K562 (cell line): ENCODE results near the gene ITGA3. TPM values are rescaled to one million over a fixed set of nuclear protein-coding genes. Genes with fewer than 3 reads are reported as not detected.

Source experiments
- ATAC-seq: fragments of 200-7000 bp; cut with Tn5 transposase; 3 replicates; pipeline ENCODE4 v1.9.1; 2020; ENCODE audit warnings: moderate library complexity
- BruUV-seq: library from RNA; stranded (reverse); fragments of 400-500 nt; replicated peaks from 2 replicates; lab custom pipeline; 2021; lab: Mats Ljungman, UMichigan
- CTCF ChIA-PET: fragments of 300-600 bp; formaldehyde crosslinking; extraction: SDS; loops from one replicate; lab custom pipeline; 2021; ENCODE audit warnings: low intra/inter-chr PET ratio; lab: Yijun Ruan, JAX
- POLR2A ChIA-PET: fragments of 300-600, 350-650 bp; sonication (Branson Sonifier 250); formaldehyde crosslinking; extraction: SDS; loops from one replicate; lab custom pipeline; 2021; ENCODE audit warnings: antibody characterized with exemption, inconsistent platforms; lab: Yijun Ruan, JAX
- DNase-seq, 4 experiments: peaks; one replicate each; pipeline versions ENCODE4 v3.0.0 to v3.0.0-alpha.2; 2011 to 2018; ENCODE audit warnings: low spot score in 3 of 4, mixed read lengths in 3 of 4; ENCODE audit errors: extremely low read depth in 1 of 4
- FAIRE-seq: peaks from 2 replicates; lab custom pipeline; 2011; peaks lifted over from hg19 to GRCh38; lab: Jason Lieb, UNC
- H2AFZ ChIP-seq: 2 replicates; pipeline ENCODE4 v1.6.0; 2011; ENCODE audit warnings: low read depth, low read length, control low read depth, inconsistent platforms
- H3K27ac ChIP-seq: fragments of 200-600 bp; 3 replicates; pipeline ENCODE4 v1.8.0; 2011; ENCODE audit warnings: low read depth, mild to moderate bottlenecking, control low read depth, inconsistent platforms, low read length, moderate library complexity, mixed read lengths; ENCODE audit errors: extremely low read depth
- H3K27me3 ChIP-seq, 2 experiments: fragments of 300-600 bp in 1 of 2; 2 replicates in 1 of 2; 3 replicates in 1 of 2; pipeline versions ENCODE4 v1.6.0 to v1.8.0; 2011; ENCODE audit warnings: inconsistent platforms in 2 of 2, low read length in 2 of 2, mild to moderate bottlenecking in 1 of 2, mixed read lengths in 1 of 2, moderate library complexity in 1 of 2; ENCODE audit not compliant: control insufficient read depth in 2 of 2, insufficient read depth in 2 of 2
- H3K36me3 ChIP-seq: fragments of 300-600 bp; 3 replicates; pipeline ENCODE4 v1.8.0; 2011; ENCODE audit warnings: mild to moderate bottlenecking, low read length, inconsistent platforms; ENCODE audit not compliant: control insufficient read depth, insufficient read depth
- H3K4me1 ChIP-seq, 2 experiments: fragments of 200-600 bp in 1 of 2; replicated peaks in 1 of 2; 2 replicates in 1 of 2; 3 replicates in 1 of 2; pipeline versions ENCODE4 v1.5.1 to v1.8.0; 2011; ENCODE audit warnings: inconsistent platforms in 2 of 2, low read length in 2 of 2, mild to moderate bottlenecking in 1 of 2, mixed read lengths in 1 of 2, moderate library complexity in 1 of 2; ENCODE audit not compliant: control insufficient read depth in 2 of 2, insufficient read depth in 2 of 2
- H3K4me2 ChIP-seq: 2 replicates; pipeline ENCODE4 v1.6.1; 2011; ENCODE audit warnings: low read length, control low read depth, inconsistent platforms, mixed read lengths; ENCODE audit not compliant: insufficient read depth
- H3K4me3 ChIP-seq: fragments of 200-600 bp; sonication (generic), shearing (Covaris generic); 2 replicates; pipeline ENCODE4 v1.5.1; 2016; ENCODE audit warnings: control low read depth, inconsistent platforms
- H3K79me2 ChIP-seq: fragments of 200-600 bp; 3 replicates; pipeline ENCODE4 v1.8.0; 2011; ENCODE audit warnings: low read length, inconsistent platforms; ENCODE audit not compliant: control insufficient read depth, insufficient read depth
- H3K9ac ChIP-seq, 2 experiments: 2 replicates each; pipeline versions ENCODE4 v1.6.0 to v1.6.1; 2011; ENCODE audit warnings: low read depth in 2 of 2, low read length in 2 of 2, control low read depth in 1 of 2, inconsistent platforms in 1 of 2, mild to moderate bottlenecking in 1 of 2, mixed read lengths in 1 of 2; ENCODE audit not compliant: insufficient read depth in 1 of 2
- H3K9me1 ChIP-seq: one replicate; pipeline ENCODE4 v1.6.0; 2011; ENCODE audit warnings: inconsistent platforms, mild to moderate bottlenecking, low read length, moderate library complexity; ENCODE audit not compliant: control insufficient read depth, insufficient read depth
- H3K9me3 ChIP-seq: replicated peaks from 2 replicates; pipeline ENCODE4 v1.5.1; 2011; ENCODE audit warnings: low read depth, low read length, inconsistent platforms; ENCODE audit not compliant: control insufficient read depth, insufficient read depth
- H4K20me1 ChIP-seq: replicated peaks from 2 replicates; pipeline ENCODE4 v1.6.1; 2011; ENCODE audit warnings: low read length, inconsistent platforms, mixed read lengths; ENCODE audit not compliant: control insufficient read depth, insufficient read depth
- ATF3 ChIP-seq, 2 experiments: fragments of 450-650 bp in 1 of 2; sonication (generic) in 1 of 2; formaldehyde crosslinking in 1 of 2; IDR thresholded peaks in 1 of 2; conservative IDR thresholded peaks in 1 of 2; 2 replicates each; pipeline versions ENCODE4 v1.6.1 to v1.8.1; 2016 to 2023; ENCODE audit warnings: mild to moderate bottlenecking in 2 of 2, moderate library complexity in 2 of 2, inconsistent platforms in 1 of 2, missing genetic modification reagents in 1 of 2
- SRSF7 ChIP-seq: fragments of 200-400 bp; formaldehyde crosslinking; optimal IDR thresholded peaks from 2 replicates; pipeline ENCODE3; 2017; ENCODE audit warnings: mild to moderate bottlenecking, low read depth, low read length
- WGBS: fragments of 100-300 bp; shearing (Covaris generic); methylation state at CpG from one replicate; pipeline ENCODE4 v1.1.6; 2016; ENCODE audit warnings: low coverage, mixed read lengths; ENCODE audit not compliant: insufficient coverage; ENCODE audit errors: missing lambda C conversion rate; 5-methylcytosine and 5-hydroxymethylcytosine counted together
- in situ Hi-C: fragments of 300-500 bp; cut with MboI; formaldehyde crosslinking; loops from 4 replicates; pipeline ENCODE4 v1.15.0; 2018; ENCODE audit warnings: inconsistent platforms, mixed read lengths
- intact Hi-C: fragments of 100-400 bp; cut with micrococcal nuclease; formaldehyde crosslinking; loops from 2 replicates; pipeline ENCODE4 v1.14.2; 2022
- polyA plus RNA-seq, 8 experiments: library from polyadenylated mRNA; depleted of rRNA in 4 of 8; stranded (reverse) in 5 of 8; unstranded in 3 of 8; fragments of >200 nt; fragmentation: Nextera tagmentation in 2 of 8; fragmentation: Illumina TruSeq in 1 of 8; extraction: Ambion mirVana in 2 of 8; extraction: Trizol in 1 of 8; gene quantifications; 2 replicates each; pipeline versions ENCODE4 v1.2.1 to v1.2.3, GENCODE V29; 2011 to 2014; ENCODE audit warnings: inconsistent platforms in 1 of 8, missing spikeins in 1 of 8
- total RNA-seq, 7 experiments: library from RNA; depleted of rRNA in 6 of 7; stranded (reverse); fragments of >200 nt in 6 of 7; fragmentation: Illumina TruSeq in 2 of 7; extraction: Trizol in 2 of 7; gene quantifications; 2 replicates each; pipeline versions ENCODE4 v1.2.1 to v1.2.3, GENCODE V29; 2011 to 2021; ENCODE audit warnings: low replicate concordance in 1 of 7

ITGA3 gene
- total and polyA plus RNA-seq, 9 of the 15 experiments (the other 6 are each of a cell fraction or from before 2014, with no cell fraction given): 0.03 to 0.75 (median 0.14) TPM; not detected in 2

GRCh38 chr17:50047488-50048126 lies 8.3 kb upstream of the ITGA3 start:
- H3K27ac ChIP-seq: no peak overlapping the region
- H3K4me1 ChIP-seq: peaks cover 3 to 10% of the 10 kb centered on the region in 2 experiments; a peak in 3 of 5 replicates
- 19% methylated on average over 9 of the region's 9 CpGs for WGBS
- no peak overlapping the region for H2AFZ ChIP-seq
- FAIRE-seq (no peak), DNase-seq (no peak), ATAC-seq (no peak)
- no peaks in the 10 kb centered on the region for H3K79me2 ChIP-seq
- H3K9me1 ChIP-seq: no peaks in the 10 kb centered on the region
- no peaks in the 10 kb centered on the region for H3K9me3 ChIP-seq
- ChIA-PET CTCF (no interaction called here), POLR2A (interaction anchor here (0.7 kb wide), 1 partner anchor 153 kb away, joined by 3 read pairs; no protein-coding TSS in a partner anchor)
- no peaks in the 10 kb centered on the region for H3K36me3 ChIP-seq
- H3K4me2 ChIP-seq: no peak overlapping the region
- H3K27me3 ChIP-seq: peaks cover 0 to 20% of the 10 kb centered on the region in 2 experiments; a peak in 2 of 5 replicates
- no peak overlapping the region for H3K9ac ChIP-seq
- no peaks in the 10 kb centered on the region; the same call in 1 of the 2 replicates for H4K20me1 ChIP-seq
- TF ChIP-seq ATF3 (IDR thresholded peaks at IDR 0.05): 0 out of 2 replicates have a peak, but pooled peaks have one; percentile 32
- TF ChIP-seq ATF3 (CRISPR knock-in tag; conservative IDR thresholded peaks at IDR 0.05): no peak
- no peak for TF ChIP-seq SRSF7
- H3K4me3 ChIP-seq: no peak overlapping the region
- intact Hi-C loops: no loop called here
- in situ Hi-C loops: no loop called here
- no TSS peak for BruUV-seq
